WTC11 (cell line): ENCODE measurements around the gene C1GALT1C1L. TPM values are rescaled to one million over a fixed set of nuclear protein-coding genes. Genes with fewer than 3 reads are reported as not detected.

Source experiments
- ATAC-seq: fragments of 200-7000 bp; cut with Tn5 transposase; 2 replicates; pipeline ENCODE4 v1.10.0; 2021; ENCODE audit warnings: mild to moderate bottlenecking, moderate library complexity
- CTCF ChIA-PET: fragments of 300-600 bp; sonication (Branson Sonifier 250); formaldehyde crosslinking; loops from one replicate; lab custom pipeline; 2021; ENCODE audit warnings: antibody characterized with exemption; lab: Charles Lee
- POLR2A ChIA-PET: fragments of 350-600 bp; sonication (Branson Sonifier 250); formaldehyde crosslinking; loops from one replicate; lab custom pipeline; 2021; ENCODE audit warnings: antibody characterized with exemption; lab: Charles Lee
- DNase-seq: peaks from one replicate; pipeline ENCODE4 v3.0.0; 2021; ENCODE audit warnings: low spot score
- H3K27ac Mint-ChIP-seq: 2 replicates; pipeline ENCODE4 v1.8.0; 2021; ENCODE audit warnings: mixed read lengths
- H3K27me3 Mint-ChIP-seq: 2 replicates; pipeline ENCODE4 v1.8.0; 2021; ENCODE audit warnings: low read depth, mild to moderate bottlenecking, moderate library complexity, mixed read lengths
- H3K36me3 Mint-ChIP-seq: 2 replicates; pipeline ENCODE4 v1.8.0; 2021; ENCODE audit warnings: mixed read lengths
- H3K4me1 Mint-ChIP-seq: 2 replicates; pipeline ENCODE4 v1.8.0; 2022; ENCODE audit warnings: mixed read lengths
- H3K4me3 Mint-ChIP-seq: 2 replicates; pipeline ENCODE4 v1.8.0; 2021; ENCODE audit warnings: mild to moderate bottlenecking, moderate library complexity, mixed read lengths
- H3K9me3 Mint-ChIP-seq: 2 replicates; pipeline ENCODE4 v1.8.0; 2021; ENCODE audit warnings: mixed read lengths
- CBFB ChIP-seq: sonication (generic); formaldehyde crosslinking; IDR thresholded peaks from 2 replicates; pipeline ENCODE4 v1.8.1; 2022; ENCODE audit warnings: mild to moderate bottlenecking, low read depth, missing genetic modification reagents
- CREB1 ChIP-seq: sonication (generic); formaldehyde crosslinking; IDR thresholded peaks from 2 replicates; pipeline ENCODE4 v1.8.0; 2023; ENCODE audit warnings: mild to moderate bottlenecking, missing genetic modification reagents
- ESRRA ChIP-seq: sonication (generic); formaldehyde crosslinking; IDR thresholded peaks from 2 replicates; pipeline ENCODE4 v1.8.1; 2022; ENCODE audit warnings: mild to moderate bottlenecking, missing genetic modification reagents, borderline replicate concordance
- ETV6 ChIP-seq: sonication (generic); formaldehyde crosslinking; IDR thresholded peaks from 2 replicates; pipeline ENCODE4 v1.8.1; 2022; ENCODE audit warnings: mild to moderate bottlenecking, missing genetic modification reagents
- FOXJ3 ChIP-seq: sonication (generic); formaldehyde crosslinking; IDR thresholded peaks from 2 replicates; pipeline ENCODE4 v1.9.0; 2021; ENCODE audit warnings: missing genetic modification reagents, mild to moderate bottlenecking, borderline replicate concordance
- IRF2 ChIP-seq: sonication (generic); formaldehyde crosslinking; IDR thresholded peaks from 2 replicates; pipeline ENCODE4 v1.8.0; 2022; ENCODE audit warnings: low read depth, missing genetic modification reagents, borderline replicate concordance
- OVOL2 ChIP-seq: fragments of 250-450 bp; sonication (Bioruptor Pico); IDR thresholded peaks from 2 replicates; pipeline ENCODE4 v1.9.0; 2021; ENCODE audit warnings: mild to moderate bottlenecking, borderline replicate concordance
- PRRX2 ChIP-seq: fragments of 250-450 bp; sonication (Bioruptor Pico); IDR thresholded peaks from 2 replicates; pipeline ENCODE4 v1.8.0; 2021; ENCODE audit warnings: mild to moderate bottlenecking
- SMAD4 ChIP-seq: sonication (generic); formaldehyde crosslinking; IDR thresholded peaks from 2 replicates; pipeline ENCODE4 v1.8.0; 2022; ENCODE audit warnings: mild to moderate bottlenecking, missing genetic modification reagents
- SP1 ChIP-seq: sonication (generic); formaldehyde crosslinking; conservative IDR thresholded peaks from 2 replicates; pipeline ENCODE4 v1.8.1; 2022; ENCODE audit warnings: missing genetic modification reagents
- ZNF219 ChIP-seq: sonication (generic); formaldehyde crosslinking; IDR thresholded peaks from 2 replicates; pipeline ENCODE4 v1.8.0; 2023; ENCODE audit warnings: missing genetic modification reagents, mild to moderate bottlenecking, borderline replicate concordance
- ZNF423 ChIP-seq: fragments of 250-450 bp; sonication (Bioruptor Pico); IDR thresholded peaks from 2 replicates; pipeline ENCODE4 v2.1.2; 2022; ENCODE audit warnings: mild to moderate bottlenecking, moderate library complexity
- total RNA-seq: library from RNA; stranded (reverse); gene quantifications from 3 replicates; pipeline ENCODE4 v1.2.3, GENCODE V29; 2021
- TF ChIP-seq, protein P1 (sequence below): sonication (generic); formaldehyde crosslinking; IDR thresholded peaks from 2 replicates; pipeline ENCODE4 v1.8.1; 2023; ENCODE audit warnings: mild to moderate bottlenecking, missing genetic modification reagents
- TF ChIP-seq, protein P2 (sequence below): fragments of 250-450 bp; sonication (Bioruptor Pico); IDR thresholded peaks from 2 replicates; pipeline ENCODE4 v1.8.0; 2021; ENCODE audit warnings: mild to moderate bottlenecking
- TF ChIP-seq, protein P3 (sequence below): fragments of 250-450 bp; sonication (Bioruptor Pico); IDR thresholded peaks from 2 replicates; pipeline ENCODE4 v2.1.2; 2022; ENCODE audit warnings: mild to moderate bottlenecking, moderate library complexity
- TF ChIP-seq, protein P4 (sequence below): sonication (generic); formaldehyde crosslinking; IDR thresholded peaks from 2 replicates; pipeline ENCODE4 v1.8.0; 2023; ENCODE audit warnings: mild to moderate bottlenecking, missing genetic modification reagents
- TF ChIP-seq, protein P5 (sequence below): sonication (generic); formaldehyde crosslinking; IDR thresholded peaks from 2 replicates; pipeline ENCODE4 v1.8.1; 2023; ENCODE audit warnings: mild to moderate bottlenecking, missing genetic modification reagents, borderline replicate concordance
- TF ChIP-seq, protein P6 (sequence below): fragments of 200-600 bp; IDR thresholded peaks from 2 replicates; pipeline ENCODE4 v1.8.0; 2022; ENCODE audit warnings: antibody characterized with exemption

Gene C1GALT1C1L
- total RNA-seq, 1 experiment from 2014 or later: 0.44 TPM

DNA sequence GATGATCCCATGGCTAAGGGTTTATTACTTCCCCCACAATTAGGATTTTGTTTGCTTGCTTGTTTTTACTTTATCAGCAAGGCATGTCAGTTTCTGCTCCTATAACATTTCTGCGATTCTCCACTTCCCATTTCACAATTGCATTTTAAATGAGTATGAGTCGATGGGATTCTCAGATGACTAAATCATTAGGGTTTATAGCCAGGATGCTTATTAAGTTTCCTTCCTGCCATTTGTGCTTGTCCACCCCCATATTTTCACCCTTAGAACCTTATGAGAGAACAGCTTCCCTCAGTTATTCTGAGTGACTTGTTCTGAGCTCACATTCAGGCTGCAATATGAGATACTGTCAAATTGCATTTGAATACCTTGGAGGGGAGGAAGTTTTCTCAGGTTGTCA is 37.9 kb upstream of the C1GALT1C1L start (continued):
- TF ChIP-seq, protein P1, sequence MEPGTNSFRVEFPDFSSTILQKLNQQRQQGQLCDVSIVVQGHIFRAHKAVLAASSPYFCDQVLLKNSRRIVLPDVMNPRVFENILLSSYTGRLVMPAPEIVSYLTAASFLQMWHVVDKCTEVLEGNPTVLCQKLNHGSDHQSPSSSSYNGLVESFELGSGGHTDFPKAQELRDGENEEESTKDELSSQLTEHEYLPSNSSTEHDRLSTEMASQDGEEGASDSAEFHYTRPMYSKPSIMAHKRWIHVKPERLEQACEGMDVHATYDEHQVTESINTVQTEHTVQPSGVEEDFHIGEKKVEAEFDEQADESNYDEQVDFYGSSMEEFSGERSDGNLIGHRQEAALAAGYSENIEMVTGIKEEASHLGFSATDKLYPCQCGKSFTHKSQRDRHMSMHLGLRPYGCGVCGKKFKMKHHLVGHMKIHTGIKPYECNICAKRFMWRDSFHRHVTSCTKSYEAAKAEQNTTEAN: no peak
- TF ChIP-seq, all 79 proteins: peak for 0

DNA sequence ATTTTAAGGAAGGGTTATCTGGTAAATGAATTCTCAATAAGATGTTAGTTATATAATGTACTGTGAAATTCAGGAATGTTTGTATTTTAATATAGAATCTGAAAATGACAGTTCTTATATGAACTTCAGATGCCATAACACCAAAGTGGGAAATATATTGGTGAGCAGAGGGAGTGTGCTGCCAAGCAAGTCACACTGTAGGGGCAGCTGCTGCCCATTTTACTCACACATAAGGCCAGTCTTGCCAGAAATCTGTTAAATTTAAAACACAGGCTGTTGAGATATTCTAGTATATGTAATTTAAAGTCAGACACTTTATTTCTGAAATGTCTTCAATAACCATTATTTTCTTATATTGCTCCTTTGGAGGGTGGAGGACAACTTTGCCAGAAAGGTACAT is 34.6 kb upstream of the C1GALT1C1L start:
- no peak for ATAC-seq
- DNase-seq: no peak
- Mint-ChIP-seq H3K4me3 (no peak overlapping the region), H3K36me3 (no peaks in the 10 kb centered on the region), H3K27ac (no peak overlapping the region), H3K9me3 (no peaks in the 10 kb centered on the region), H3K4me1 (peaks cover 31% of the 10 kb centered on the region), H3K27me3 (peaks cover 1% of the 10 kb centered on the region; the same call in 1 of the 2 replicates)
- TF ChIP-seq, protein P2, sequence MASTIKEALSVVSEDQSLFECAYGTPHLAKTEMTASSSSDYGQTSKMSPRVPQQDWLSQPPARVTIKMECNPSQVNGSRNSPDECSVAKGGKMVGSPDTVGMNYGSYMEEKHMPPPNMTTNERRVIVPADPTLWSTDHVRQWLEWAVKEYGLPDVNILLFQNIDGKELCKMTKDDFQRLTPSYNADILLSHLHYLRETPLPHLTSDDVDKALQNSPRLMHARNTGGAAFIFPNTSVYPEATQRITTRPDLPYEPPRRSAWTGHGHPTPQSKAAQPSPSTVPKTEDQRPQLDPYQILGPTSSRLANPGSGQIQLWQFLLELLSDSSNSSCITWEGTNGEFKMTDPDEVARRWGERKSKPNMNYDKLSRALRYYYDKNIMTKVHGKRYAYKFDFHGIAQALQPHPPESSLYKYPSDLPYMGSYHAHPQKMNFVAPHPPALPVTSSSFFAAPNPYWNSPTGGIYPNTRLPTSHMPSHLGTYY (CRISPR knock-in tag): no peak
- TF ChIP-seq, protein P3, sequence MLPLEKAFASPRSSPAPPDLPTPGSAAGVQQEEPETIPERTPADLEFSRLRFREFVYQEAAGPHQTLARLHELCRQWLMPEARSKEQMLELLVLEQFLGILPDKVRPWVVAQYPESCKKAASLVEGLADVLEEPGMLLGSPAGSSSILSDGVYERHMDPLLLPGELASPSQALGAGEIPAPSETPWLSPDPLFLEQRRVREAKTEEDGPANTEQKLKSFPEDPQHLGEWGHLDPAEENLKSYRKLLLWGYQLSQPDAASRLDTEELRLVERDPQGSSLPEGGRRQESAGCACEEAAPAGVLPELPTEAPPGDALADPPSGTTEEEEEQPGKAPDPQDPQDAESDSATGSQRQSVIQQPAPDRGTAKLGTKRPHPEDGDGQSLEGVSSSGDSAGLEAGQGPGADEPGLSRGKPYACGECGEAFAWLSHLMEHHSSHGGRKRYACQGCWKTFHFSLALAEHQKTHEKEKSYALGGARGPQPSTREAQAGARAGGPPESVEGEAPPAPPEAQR (CRISPR knock-in tag): no peak
- TF ChIP-seq PRRX2 (CRISPR knock-in tag): no peak
- TF ChIP-seq, protein P4, sequence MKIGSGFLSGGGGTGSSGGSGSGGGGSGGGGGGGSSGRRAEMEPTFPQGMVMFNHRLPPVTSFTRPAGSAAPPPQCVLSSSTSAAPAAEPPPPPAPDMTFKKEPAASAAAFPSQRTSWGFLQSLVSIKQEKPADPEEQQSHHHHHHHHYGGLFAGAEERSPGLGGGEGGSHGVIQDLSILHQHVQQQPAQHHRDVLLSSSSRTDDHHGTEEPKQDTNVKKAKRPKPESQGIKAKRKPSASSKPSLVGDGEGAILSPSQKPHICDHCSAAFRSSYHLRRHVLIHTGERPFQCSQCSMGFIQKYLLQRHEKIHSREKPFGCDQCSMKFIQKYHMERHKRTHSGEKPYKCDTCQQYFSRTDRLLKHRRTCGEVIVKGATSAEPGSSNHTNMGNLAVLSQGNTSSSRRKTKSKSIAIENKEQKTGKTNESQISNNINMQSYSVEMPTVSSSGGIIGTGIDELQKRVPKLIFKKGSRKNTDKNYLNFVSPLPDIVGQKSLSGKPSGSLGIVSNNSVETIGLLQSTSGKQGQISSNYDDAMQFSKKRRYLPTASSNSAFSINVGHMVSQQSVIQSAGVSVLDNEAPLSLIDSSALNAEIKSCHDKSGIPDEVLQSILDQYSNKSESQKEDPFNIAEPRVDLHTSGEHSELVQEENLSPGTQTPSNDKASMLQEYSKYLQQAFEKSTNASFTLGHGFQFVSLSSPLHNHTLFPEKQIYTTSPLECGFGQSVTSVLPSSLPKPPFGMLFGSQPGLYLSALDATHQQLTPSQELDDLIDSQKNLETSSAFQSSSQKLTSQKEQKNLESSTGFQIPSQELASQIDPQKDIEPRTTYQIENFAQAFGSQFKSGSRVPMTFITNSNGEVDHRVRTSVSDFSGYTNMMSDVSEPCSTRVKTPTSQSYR (CRISPR knock-in tag): no peak
- TF ChIP-seq FOXJ3 (CRISPR knock-in tag): no peak
- no peak for TF ChIP-seq CREB1 (CRISPR knock-in tag)
- TF ChIP-seq IRF2 (CRISPR knock-in tag): no peak
- no peak for TF ChIP-seq ETV6 (CRISPR knock-in tag)
- no peak for TF ChIP-seq OVOL2
- no peak for TF ChIP-seq CBFB (CRISPR knock-in tag)
- TF ChIP-seq SP1 (CRISPR knock-in tag): no peak
- TF ChIP-seq ZNF423: no peak
- TF ChIP-seq, protein P5, sequence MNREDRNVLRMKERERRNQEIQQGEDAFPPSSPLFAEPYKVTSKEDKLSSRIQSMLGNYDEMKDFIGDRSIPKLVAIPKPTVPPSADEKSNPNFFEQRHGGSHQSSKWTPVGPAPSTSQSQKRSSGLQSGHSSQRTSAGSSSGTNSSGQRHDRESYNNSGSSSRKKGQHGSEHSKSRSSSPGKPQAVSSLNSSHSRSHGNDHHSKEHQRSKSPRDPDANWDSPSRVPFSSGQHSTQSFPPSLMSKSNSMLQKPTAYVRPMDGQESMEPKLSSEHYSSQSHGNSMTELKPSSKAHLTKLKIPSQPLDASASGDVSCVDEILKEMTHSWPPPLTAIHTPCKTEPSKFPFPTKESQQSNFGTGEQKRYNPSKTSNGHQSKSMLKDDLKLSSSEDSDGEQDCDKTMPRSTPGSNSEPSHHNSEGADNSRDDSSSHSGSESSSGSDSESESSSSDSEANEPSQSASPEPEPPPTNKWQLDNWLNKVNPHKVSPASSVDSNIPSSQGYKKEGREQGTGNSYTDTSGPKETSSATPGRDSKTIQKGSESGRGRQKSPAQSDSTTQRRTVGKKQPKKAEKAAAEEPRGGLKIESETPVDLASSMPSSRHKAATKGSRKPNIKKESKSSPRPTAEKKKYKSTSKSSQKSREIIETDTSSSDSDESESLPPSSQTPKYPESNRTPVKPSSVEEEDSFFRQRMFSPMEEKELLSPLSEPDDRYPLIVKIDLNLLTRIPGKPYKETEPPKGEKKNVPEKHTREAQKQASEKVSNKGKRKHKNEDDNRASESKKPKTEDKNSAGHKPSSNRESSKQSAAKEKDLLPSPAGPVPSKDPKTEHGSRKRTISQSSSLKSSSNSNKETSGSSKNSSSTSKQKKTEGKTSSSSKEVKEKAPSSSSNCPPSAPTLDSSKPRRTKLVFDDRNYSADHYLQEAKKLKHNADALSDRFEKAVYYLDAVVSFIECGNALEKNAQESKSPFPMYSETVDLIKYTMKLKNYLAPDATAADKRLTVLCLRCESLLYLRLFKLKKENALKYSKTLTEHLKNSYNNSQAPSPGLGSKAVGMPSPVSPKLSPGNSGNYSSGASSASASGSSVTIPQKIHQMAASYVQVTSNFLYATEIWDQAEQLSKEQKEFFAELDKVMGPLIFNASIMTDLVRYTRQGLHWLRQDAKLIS (CRISPR knock-in tag): no peak
- TF ChIP-seq, protein P6, sequence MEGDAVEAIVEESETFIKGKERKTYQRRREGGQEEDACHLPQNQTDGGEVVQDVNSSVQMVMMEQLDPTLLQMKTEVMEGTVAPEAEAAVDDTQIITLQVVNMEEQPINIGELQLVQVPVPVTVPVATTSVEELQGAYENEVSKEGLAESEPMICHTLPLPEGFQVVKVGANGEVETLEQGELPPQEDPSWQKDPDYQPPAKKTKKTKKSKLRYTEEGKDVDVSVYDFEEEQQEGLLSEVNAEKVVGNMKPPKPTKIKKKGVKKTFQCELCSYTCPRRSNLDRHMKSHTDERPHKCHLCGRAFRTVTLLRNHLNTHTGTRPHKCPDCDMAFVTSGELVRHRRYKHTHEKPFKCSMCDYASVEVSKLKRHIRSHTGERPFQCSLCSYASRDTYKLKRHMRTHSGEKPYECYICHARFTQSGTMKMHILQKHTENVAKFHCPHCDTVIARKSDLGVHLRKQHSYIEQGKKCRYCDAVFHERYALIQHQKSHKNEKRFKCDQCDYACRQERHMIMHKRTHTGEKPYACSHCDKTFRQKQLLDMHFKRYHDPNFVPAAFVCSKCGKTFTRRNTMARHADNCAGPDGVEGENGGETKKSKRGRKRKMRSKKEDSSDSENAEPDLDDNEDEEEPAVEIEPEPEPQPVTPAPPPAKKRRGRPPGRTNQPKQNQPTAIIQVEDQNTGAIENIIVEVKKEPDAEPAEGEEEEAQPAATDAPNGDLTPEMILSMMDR: no peak
- no peak for TF ChIP-seq ZNF219 (CRISPR knock-in tag)
- no peak for TF ChIP-seq SMAD4
- TF ChIP-seq ESRRA (CRISPR knock-in tag): no peak
- POLR2A ChIA-PET: no interaction called here
- CTCF ChIA-PET: no interaction called here
